NB4 (cell line): Measurements from ENCODE around the gene FBF1.

ENCODE experiments used
- DNase-seq: peaks from one replicate; pipeline ENCODE4 v3.0.0; 2010; ENCODE audit warnings: low read depth
- H3K4me3 ChIP-seq: one replicate; pipeline ENCODE4 v1.5.1; 2011; ENCODE audit warnings: mild to moderate bottlenecking, low read depth, low read length, moderate library complexity
- MYC ChIP-seq: IDR thresholded peaks from 2 replicates; pipeline ENCODE4 v1.6.1; 2011; ENCODE audit warnings: low read depth, low read length
- POLR2A ChIP-seq: IDR thresholded peaks from 2 replicates; pipeline ENCODE4 v1.6.1; 2011; ENCODE audit warnings: mild to moderate bottlenecking; ENCODE audit not compliant: insufficient read length; ENCODE audit errors: extremely low read depth
- TF ChIP-seq, protein P1 (sequence below): IDR thresholded peaks from one replicate; pipeline ENCODE4 v1.5.1; 2012; ENCODE audit warnings: low read depth, low read length
- TF ChIP-seq, protein P2 (sequence below): IDR thresholded peaks from 2 replicates; pipeline ENCODE4 v1.6.1; 2011; ENCODE audit warnings: low read depth, low read length

FBF1 gene

DNA sequence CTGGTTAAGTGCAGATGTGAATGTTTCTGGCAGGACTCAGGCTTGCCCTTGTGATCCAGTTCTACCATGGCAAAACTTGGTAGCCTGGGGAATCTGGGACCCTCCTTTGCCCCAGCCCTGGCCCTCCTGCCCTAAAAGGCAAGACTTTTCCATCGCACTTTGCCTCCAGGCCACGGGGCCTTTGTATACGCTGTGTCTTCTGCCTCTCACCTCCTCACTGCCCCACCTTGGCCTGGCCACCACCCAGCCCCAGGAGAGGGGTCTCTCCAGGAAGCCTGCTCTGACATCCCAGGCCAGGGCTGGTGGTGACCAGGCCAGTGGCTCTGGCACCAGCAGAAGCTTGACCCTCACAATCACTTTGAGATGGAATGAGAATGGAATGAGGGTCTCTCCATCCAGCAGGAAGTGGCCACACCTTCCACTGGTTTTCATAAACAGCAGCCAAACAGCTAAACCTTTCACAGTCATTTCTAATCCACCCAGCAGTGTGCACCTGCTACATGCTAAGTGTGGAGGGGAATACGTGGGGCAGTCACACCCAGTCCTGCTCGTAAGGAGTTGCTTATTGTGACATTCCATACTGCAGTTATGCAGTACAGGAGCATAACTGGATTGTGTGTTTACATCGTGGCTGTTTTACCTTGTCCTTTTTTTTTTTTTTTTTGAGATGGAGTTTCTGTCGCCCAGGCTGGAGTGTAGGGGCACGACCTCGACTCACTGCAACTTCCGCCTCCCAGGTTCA, 34.5 kb downstream of the FBF1 start:
- H3K4me3 ChIP-seq = no peak overlapping the region
- TF ChIP-seq, protein P1, sequence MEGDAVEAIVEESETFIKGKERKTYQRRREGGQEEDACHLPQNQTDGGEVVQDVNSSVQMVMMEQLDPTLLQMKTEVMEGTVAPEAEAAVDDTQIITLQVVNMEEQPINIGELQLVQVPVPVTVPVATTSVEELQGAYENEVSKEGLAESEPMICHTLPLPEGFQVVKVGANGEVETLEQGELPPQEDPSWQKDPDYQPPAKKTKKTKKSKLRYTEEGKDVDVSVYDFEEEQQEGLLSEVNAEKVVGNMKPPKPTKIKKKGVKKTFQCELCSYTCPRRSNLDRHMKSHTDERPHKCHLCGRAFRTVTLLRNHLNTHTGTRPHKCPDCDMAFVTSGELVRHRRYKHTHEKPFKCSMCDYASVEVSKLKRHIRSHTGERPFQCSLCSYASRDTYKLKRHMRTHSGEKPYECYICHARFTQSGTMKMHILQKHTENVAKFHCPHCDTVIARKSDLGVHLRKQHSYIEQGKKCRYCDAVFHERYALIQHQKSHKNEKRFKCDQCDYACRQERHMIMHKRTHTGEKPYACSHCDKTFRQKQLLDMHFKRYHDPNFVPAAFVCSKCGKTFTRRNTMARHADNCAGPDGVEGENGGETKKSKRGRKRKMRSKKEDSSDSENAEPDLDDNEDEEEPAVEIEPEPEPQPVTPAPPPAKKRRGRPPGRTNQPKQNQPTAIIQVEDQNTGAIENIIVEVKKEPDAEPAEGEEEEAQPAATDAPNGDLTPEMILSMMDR = no peak
- TF ChIP-seq, protein P2, sequence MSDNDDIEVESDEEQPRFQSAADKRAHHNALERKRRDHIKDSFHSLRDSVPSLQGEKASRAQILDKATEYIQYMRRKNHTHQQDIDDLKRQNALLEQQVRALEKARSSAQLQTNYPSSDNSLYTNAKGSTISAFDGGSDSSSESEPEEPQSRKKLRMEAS = no peak
- no peak for TF ChIP-seq POLR2A
- no peak for TF ChIP-seq MYC
- DNase-seq = no peak

DNA sequence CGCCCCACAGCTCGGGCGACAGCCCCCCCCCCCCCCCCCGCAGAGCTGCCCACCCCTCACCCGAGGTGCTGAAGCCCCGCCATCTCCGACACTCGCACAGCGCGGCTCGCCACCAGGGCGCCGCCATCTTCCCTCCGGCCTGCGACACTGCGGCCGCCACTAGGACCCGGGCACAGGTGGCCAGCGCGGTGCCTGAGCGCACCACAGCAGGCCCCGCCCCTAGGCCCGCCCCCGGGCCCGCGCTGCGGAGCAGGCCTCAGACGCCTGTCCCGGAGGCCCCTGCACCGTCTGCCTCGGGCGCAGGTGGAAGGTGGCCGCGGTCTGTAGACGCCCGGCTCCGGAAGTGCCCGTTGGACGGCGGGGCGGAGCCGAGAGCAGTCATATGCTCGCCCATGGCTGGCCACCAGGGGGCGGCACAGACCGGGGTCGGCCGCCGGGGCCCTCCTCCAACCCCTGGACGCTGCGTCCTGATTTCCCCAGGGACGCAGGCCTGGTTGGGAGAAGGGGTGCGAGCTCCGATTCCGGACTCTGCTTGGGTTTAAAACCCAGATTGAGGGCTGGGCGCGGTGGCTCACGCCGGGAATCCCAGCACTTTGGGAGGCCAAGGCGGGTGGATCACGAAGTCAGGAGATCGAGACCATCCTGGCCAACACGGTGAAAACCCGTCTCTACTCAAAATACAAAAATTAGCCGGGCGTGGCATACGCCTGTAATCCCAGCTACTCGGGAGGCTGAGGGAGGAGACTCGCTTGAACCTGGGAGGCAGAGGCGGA, 35.9 kb downstream of the FBF1 start, which contains the start of gene MRPL38:
TSS of gene MRPL38 (minus strand) at position 136 of the 773 bp plus-strand sequence. CDS start at position 127, 9 bp downstream.
- peak; percentile 97 for DNase-seq
- TF ChIP-seq, protein P2 = peak; percentile 84
- TF ChIP-seq MYC = peak; percentile 84
- TF ChIP-seq, protein P1 = peak; percentile 63
- peak; percentile 57 for TF ChIP-seq POLR2A
- H3K4me3 ChIP-seq = peak within 1 kb of the TSS; percentile 79

DNA sequence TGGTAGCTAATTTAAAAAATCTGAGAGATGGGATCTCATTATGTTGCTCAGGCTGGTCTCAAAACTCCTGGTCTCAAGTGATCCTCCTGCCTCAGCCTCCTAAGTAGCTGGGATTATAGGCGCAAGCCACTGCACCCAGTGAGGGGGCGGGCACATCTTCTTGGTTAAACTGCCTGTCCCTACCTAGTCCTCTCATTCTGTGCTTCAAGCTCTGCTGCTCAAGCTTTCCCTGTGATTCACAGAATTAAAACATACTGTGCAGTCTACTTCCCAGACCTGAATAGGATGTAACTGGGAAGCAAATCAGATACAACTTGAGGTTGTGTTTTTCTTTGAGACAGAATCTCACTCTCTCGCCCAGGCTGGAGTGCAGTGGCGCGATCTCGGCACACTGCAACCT, 38.4 kb downstream of the FBF1 start:
- TF ChIP-seq, protein P2 = no peak
- TF ChIP-seq POLR2A (no peak), MYC (no peak)
- TF ChIP-seq, protein P1 = no peak
- H3K4me3 ChIP-seq = no peak overlapping the region
- no peak for DNase-seq

DNA sequence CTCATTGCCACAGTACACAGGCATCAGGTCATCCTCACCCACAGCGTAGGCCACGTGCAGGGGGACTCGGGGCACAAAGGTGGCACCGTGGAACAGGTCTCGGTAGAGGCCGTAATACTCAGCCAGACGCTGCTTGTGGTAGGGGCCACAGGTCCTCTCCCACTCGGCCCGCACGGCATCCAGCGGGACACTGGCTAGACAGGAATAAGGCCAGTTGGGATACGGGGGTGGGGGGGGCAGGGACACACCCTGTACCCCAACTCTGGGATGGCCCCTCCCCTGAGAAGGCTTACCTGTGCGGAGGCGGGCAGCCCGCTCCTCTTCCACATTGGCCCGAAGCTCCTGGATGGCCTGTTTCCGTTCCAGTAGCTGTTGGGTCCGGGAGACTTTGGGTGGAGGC, 39.1 kb downstream of the FBF1 start:
- no peak overlapping the region for H3K4me3 ChIP-seq
- no peak for TF ChIP-seq MYC
- TF ChIP-seq, protein P2 = no peak
- TF ChIP-seq, protein P1 = no peak
- TF ChIP-seq POLR2A = no peak
- no peak for DNase-seq

DNA sequence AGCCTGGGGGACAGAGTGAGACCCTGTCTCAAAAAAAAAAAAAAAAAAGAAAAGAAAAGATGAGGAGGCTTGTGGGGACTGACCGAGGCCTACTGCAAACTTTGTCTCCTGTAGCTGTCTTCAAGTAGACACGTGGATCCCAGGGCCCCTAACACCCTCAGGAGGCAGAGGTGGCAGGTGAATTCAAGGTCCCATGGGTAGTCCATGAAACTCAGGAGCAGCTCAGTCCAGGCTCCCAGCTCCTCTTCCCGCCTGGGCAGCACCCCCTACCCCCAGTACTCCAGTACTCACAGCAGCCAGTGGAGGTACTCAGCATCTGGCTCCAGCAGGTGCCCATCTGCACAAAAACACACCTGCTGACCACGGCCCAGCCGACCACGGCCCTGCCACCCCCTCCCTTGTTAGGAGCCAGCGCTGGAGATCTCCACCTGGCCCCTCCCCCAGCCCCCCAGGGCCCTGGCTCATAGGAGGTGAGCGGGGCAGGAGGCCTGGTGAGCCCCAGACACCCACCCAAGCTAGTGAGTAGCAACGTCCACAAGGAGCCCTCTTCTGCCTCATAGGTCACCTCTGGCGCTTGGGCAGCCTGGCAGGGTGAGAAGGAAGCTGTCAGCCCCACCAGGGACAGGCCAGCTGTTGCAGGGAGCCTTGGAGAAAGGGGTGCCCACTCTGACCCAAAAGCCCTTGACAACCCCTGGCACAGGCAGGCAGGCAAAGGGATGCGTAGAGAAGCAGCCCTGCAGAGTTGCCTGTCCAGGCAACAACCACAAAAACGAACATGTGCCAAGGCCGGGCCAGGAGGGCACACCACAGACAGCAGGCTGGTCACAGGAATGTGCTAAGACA, 39.9 kb downstream of the FBF1 start:
- H3K4me3 ChIP-seq = no peak overlapping the region
- DNase-seq = no peak
- TF ChIP-seq, protein P1 = no peak
- TF ChIP-seq, protein P2 = no peak
- TF ChIP-seq MYC = no peak
- no peak for TF ChIP-seq POLR2A
